Transverse colon (tissue), 4 donors: Measurements from ENCODE around the gene WDFY3. TPM values are rescaled to one million over a fixed set of nuclear protein-coding genes. Genes with fewer than 3 reads are reported as not detected.
"Not testable (repeated sequence)": the region's sequence is repeated elsewhere in the genome, so short reads cannot be mapped to it uniquely, and the experiment has no call there.

Experiments
- DNase-seq: peaks from one replicate; pipeline ENCODE4 v3.0.0-alpha.2; 2019
- H3K27ac ChIP-seq, 4 donors: fragments of 200-600 bp; sonication (generic); 2 replicates each; pipeline ENCODE4 v1.5.1; 2016 to 2018; ENCODE audit warnings: inconsistent platforms in 4 of 4
- H3K27me3 ChIP-seq: fragments of 200-600 bp; sonication (generic); 2 replicates; pipeline ENCODE4 v1.5.1; 2017; ENCODE audit warnings: inconsistent platforms
- H3K36me3 ChIP-seq, 4 donors: fragments of 200-600 bp; sonication (generic); 2 replicates each; pipeline ENCODE4 v1.5.1; 2017 to 2019; ENCODE audit warnings: inconsistent platforms in 4 of 4
- H3K4me1 ChIP-seq, 4 donors: fragments of 200-600 bp; sonication (generic); 2 replicates each; pipeline ENCODE4 v1.5.1; 2017 to 2020; ENCODE audit warnings: inconsistent platforms in 4 of 4
- H3K4me3 ChIP-seq, 4 donors: fragments of 200-600 bp; sonication (generic); 1 replicate in 1 of 4; 2 replicates in 3 of 4; pipeline versions ENCODE4 v1.5.1 to v1.6.1; 2017 to 2019; ENCODE audit warnings: inconsistent platforms in 4 of 4
- H3K9me3 ChIP-seq, 2 donors: fragments of 200-600 bp; sonication (generic); 2 replicates each; pipeline ENCODE4 v1.5.1; 2017 to 2019; ENCODE audit warnings: inconsistent platforms in 2 of 2
- CTCF ChIP-seq, 5 experiments: fragments of 200-600 bp in 3 of 5; fragments of 450-650 bp in 2 of 5; sonication (generic) in 3 of 5; IDR thresholded peaks; 1 replicate in 2 of 5; 2 replicates in 3 of 5; pipeline ENCODE4 v1.5.1; 2016 to 2017; ENCODE audit warnings: antibody characterized with exemption in 5 of 5, inconsistent platforms in 3 of 5, mild to moderate bottlenecking in 2 of 5, moderate library complexity in 1 of 5
- EP300 ChIP-seq: sonication (generic); formaldehyde crosslinking; IDR thresholded peaks from one replicate; pipeline ENCODE4 v1.6.1; 2017; ENCODE audit warnings: antibody characterized with exemption, low read depth
- POLR2A ChIP-seq: fragments of 450-650 bp; IDR thresholded peaks from one replicate; pipeline ENCODE4 v1.6.1; 2016; ENCODE audit warnings: antibody characterized with exemption, mild to moderate bottlenecking, moderate library complexity
- POLR2AphosphoS5 ChIP-seq, 3 donors: sonication (generic); formaldehyde crosslinking; IDR thresholded peaks; one replicate each; pipeline ENCODE4 v1.6.1; 2016; ENCODE audit warnings: antibody characterized with exemption in 3 of 3
- WGBS, 2 donors: methylation state at CpG; one replicate each; pipeline ENCODE4 v1.1.5; 2018; ENCODE audit warnings: low coverage in 1 of 2; 5-methylcytosine and 5-hydroxymethylcytosine counted together
- in situ Hi-C, 4 donors: fragments of 200-750 bp; cut with MboI; loops; one replicate each; pipeline versions ENCODE4 v1.15.0 to v1.15.1; 2017; ENCODE audit warnings: low sequenced_read_pairs in 3 of 4, low pct_ligation_motif_present in 1 of 4, low pct_unique_long_range_greater_than_20kb in 1 of 4
- intact Hi-C: fragments of 100-400 bp; cut with DNase I; formaldehyde crosslinking; loops from one replicate; pipeline ENCODE4 v1.15.1; 2023; ENCODE audit warnings: low total_unique reads
- total RNA-seq, 4 donors: library from RNA; depleted of rRNA; stranded (reverse); fragments of >200 nt; gene quantifications; one replicate each; pipeline ENCODE4 v1.1.0, GENCODE V29; 2016

Gene WDFY3
- total RNA-seq, 4 donors from 2014 or later: 58.8 to 449 (median 69.2) TPM

GRCh38 chr4:84808332-84808731 is 158.2 kb downstream of the WDFY3 start:
- H3K9me3 ChIP-seq: no peaks in the 10 kb centered on the region
- in situ Hi-C loops (no loop called here), intact Hi-C loops (no loop called here)
- TF ChIP-seq EP300: no peak
- TF ChIP-seq POLR2AphosphoS5 (IDR thresholded peaks at IDR 0.05): no peak
- TF ChIP-seq CTCF (IDR thresholded peaks at IDR 0.05): no peak
- TF ChIP-seq POLR2A: no peak
- no peak for DNase-seq
- peaks cover 0 to 6% (median 0%) of the 10 kb centered on the region in 4 donors for H3K36me3 ChIP-seq
- WGBS, 2 donors: 77 to 82% methylated on average over 1 to 2 of the region's 2 CpGs
- peaks cover 0 to 2% (median 0%) of the 10 kb centered on the region in 4 donors for H3K4me1 ChIP-seq
- H3K27me3 ChIP-seq: no peaks in the 10 kb centered on the region
- no peak overlapping the region for H3K4me3 ChIP-seq
- H3K27ac ChIP-seq: no peak overlapping the region

DNA sequence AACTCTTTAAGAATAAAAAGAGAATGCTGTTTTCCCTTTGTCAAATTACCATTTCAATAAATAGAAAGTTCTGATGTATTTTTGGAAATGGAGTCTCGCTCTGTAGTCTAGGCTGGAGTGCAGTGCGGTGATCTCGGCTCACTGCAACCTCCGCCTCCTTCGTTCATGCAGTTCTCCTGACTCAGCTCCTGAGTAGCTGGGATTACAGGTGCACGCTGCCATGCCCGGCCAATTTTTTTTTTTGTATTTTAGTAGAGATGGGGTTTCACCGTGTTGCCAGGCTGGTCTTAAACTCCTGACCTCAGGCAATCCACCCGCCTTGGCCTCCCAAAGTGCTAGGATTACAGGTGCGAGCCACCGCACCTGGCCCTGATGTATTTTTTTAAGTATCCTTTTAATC is 159.9 kb downstream of the WDFY3 start:
- in situ Hi-C loops, H3K27me3 ChIP-seq, DNase-seq, H3K9me3 ChIP-seq, H3K4me1 ChIP-seq, H3K27ac ChIP-seq, H3K4me3 ChIP-seq, intact Hi-C loops: not testable (repeated sequence)
- WGBS, 2 donors: 93 to 97% methylated on average over 11 of the region's 11 CpGs
- peaks cover 0 to 10% (median 0%) of the 10 kb centered on the region in 4 donors for H3K36me3 ChIP-seq

DNA sequence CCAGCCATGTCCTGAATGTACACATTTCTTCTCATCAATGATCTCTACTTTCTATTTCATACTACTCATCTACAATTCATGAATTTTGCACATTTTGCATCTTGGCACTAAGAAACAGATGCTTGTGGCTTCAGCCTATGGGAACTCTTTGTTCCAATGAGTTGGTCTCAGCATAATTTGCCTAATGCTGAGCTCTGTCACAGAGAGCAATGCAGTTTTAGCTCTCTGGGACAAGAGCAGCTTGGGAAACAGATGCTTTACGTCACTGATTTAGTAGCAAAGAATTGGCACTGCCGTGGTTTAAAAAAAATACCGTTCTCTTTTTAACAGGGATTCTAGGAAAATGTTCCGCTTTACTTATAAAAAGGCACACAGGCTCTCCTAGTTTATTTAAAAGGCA is 162.4 kb downstream of the WDFY3 start:
- peaks cover 0 to 2% (median 0%) of the 10 kb centered on the region in 4 donors for H3K4me1 ChIP-seq
- in situ Hi-C loops: no loop called here
- no peak overlapping the region for H3K27ac ChIP-seq
- no peak for DNase-seq
- H3K27me3 ChIP-seq: no peaks in the 10 kb centered on the region
- WGBS, 2 donors: 65 to 80% methylated on average over 4 of the region's 4 CpGs
- peaks cover 0 to 4% (median 0%) of the 10 kb centered on the region in 4 donors for H3K36me3 ChIP-seq
- H3K4me3 ChIP-seq: no peak overlapping the region
- no peak for TF ChIP-seq EP300
- no peak for TF ChIP-seq POLR2A
- no peak for TF ChIP-seq CTCF (IDR thresholded peaks at IDR 0.05)
- no peak for TF ChIP-seq POLR2AphosphoS5 (IDR thresholded peaks at IDR 0.05)
- H3K9me3 ChIP-seq: no peaks in the 10 kb centered on the region
- intact Hi-C loops: no loop called here

GRCh38 chr4:84803720-84804119 is 162.8 kb downstream of the WDFY3 start:
- DNase-seq: no peak
- Histone ChIP-seq H3K36me3 (peaks cover 0 to 4% (median 0%) of the 10 kb centered on the region in 4 donors), H3K9me3 (no peaks in the 10 kb centered on the region), H3K4me3 (no peak overlapping the region), H3K4me1 (peaks cover 0 to 2% (median 0%) of the 10 kb centered on the region in 4 donors), H3K27ac (no peak overlapping the region), H3K27me3 (no peaks in the 10 kb centered on the region)
- intact Hi-C loops (no loop called here), in situ Hi-C loops (no loop called here)
- 92 to 95% methylated on average over 1 of the region's 1 CpG for WGBS, 2 donors
- no peak for TF ChIP-seq EP300
- no peak for TF ChIP-seq CTCF (IDR thresholded peaks at IDR 0.05)
- TF ChIP-seq POLR2AphosphoS5 (IDR thresholded peaks at IDR 0.05): no peak
- no peak for TF ChIP-seq POLR2A

DNA sequence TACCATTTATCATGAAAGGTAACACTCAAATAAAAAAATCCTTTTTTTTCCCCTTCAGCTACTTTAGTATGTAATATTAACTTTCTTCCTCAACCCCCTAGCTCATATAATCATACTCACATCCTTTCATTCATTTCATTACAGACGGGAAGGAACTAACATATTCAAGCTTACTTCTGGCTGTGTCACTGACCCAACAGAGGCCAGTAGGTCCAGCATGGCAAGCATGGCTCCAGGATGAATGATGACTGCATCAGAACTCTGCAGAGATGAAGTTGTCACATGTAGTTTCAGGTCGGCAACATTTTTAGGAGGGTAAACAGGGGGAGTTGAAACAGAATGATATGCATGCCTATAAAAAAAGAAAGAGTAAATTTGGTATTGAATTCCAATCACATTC is 163.4 kb downstream of the WDFY3 start:
- 89 to 93% methylated on average over 1 to 2 of the region's 2 CpGs for WGBS, 2 donors
- H3K9me3 ChIP-seq: no peaks in the 10 kb centered on the region
- TF ChIP-seq POLR2AphosphoS5 (IDR thresholded peaks at IDR 0.05) (no peak), POLR2A (no peak), CTCF (IDR thresholded peaks at IDR 0.05) (no peak), EP300 (no peak)
- peaks cover 0 to 4% (median under 1%) of the 10 kb centered on the region in 4 donors for H3K36me3 ChIP-seq
- intact Hi-C loops: no loop called here
- no peak overlapping the region for H3K27ac ChIP-seq
- DNase-seq: no peak
- H3K27me3 ChIP-seq: no peaks in the 10 kb centered on the region
- H3K4me1 ChIP-seq: peaks cover 0 to 2% (median 0%) of the 10 kb centered on the region in 4 donors
- no peak overlapping the region for H3K4me3 ChIP-seq
- in situ Hi-C loops: no loop called here
